ENCODE results near the gene S1PR2. TPM values are rescaled to one million over a fixed set of nuclear protein-coding genes. Genes with fewer than 3 reads are reported as not detected.

S1PR2 gene
- total RNA-seq, 1 donor from 2014 or later: 5.6 TPM

- intact Hi-C loops (cut with micrococcal nuclease): no loop called here
- peaks cover 64% of the 10 kb centered on the region for H3K36me3 Mint-ChIP-seq (ENCODE audit: low read depth)
- POLR2A ChIA-PET: no interaction called here
These were observed 25.4 kb upstream of the S1PR2 start for GRCh38 chr19:10256551-10256950.

GRCh38 chr19:10255358-10255757 lies 24.2 kb upstream of the S1PR2 start:
- peaks cover 64% of the 10 kb centered on the region for H3K36me3 Mint-ChIP-seq (ENCODE audit: low read depth)

More at GRCh38 chr19:10256551-10256950, 25.4 kb upstream of the S1PR2 start:
- TF ChIP-seq CTCF (IDR thresholded peaks at IDR 0.05): no peak
- Mint-ChIP-seq H3K4me1 (peaks cover 19% of the 10 kb centered on the region), H3K4me3 (no peak overlapping the region), H3K9me3 (no peaks in the 10 kb centered on the region), H3K27ac (no peak overlapping the region), H3K27me3 (no peaks in the 10 kb centered on the region)
- CTCF ChIA-PET: interaction anchor here (1.7 kb wide), 1 partner anchor 132 kb away, joined by 7 read pairs; no protein-coding TSS in a partner anchor
- DNase-seq (no peak), ATAC-seq (ENCODE audit: low read depth) (no peak)

GRCh38 chr19:10254244-10254643 lies 23.1 kb upstream of the S1PR2 start:
- ATAC-seq (ENCODE audit: low read depth) (no peak), DNase-seq (no peak)
- CTCF ChIA-PET: no interaction called here
- intact Hi-C loops (cut with micrococcal nuclease): loop anchor here (5.0 kb wide), 2 partner anchors 37 to 227 kb away; no protein-coding TSS in a partner anchor
- Mint-ChIP-seq H3K4me3 (no peak overlapping the region), H3K9me3 (no peaks in the 10 kb centered on the region), H3K27ac (no peak overlapping the region), H3K36me3 (ENCODE audit: low read depth) (peaks cover 59% of the 10 kb centered on the region), H3K27me3 (no peaks in the 10 kb centered on the region), H3K4me1 (peaks cover 25% of the 10 kb centered on the region)
- POLR2A ChIA-PET: interaction anchor here (0.6 kb wide), 1 partner anchor 71 kb away, joined by 7 read pairs; no protein-coding TSS in a partner anchor
- no peak for TF ChIP-seq CTCF (IDR thresholded peaks at IDR 0.05)

More at GRCh38 chr19:10255358-10255757, 24.2 kb upstream of the S1PR2 start:
- ATAC-seq (ENCODE audit: low read depth) (no peak), DNase-seq (no peak)
- CTCF ChIA-PET: interaction anchor here (1.7 kb wide), 1 partner anchor 134 kb away, joined by 7 read pairs; no protein-coding TSS in a partner anchor
- TF ChIP-seq CTCF (IDR thresholded peaks at IDR 0.05): no peak
- POLR2A ChIA-PET: no interaction called here
- H3K4me3 Mint-ChIP-seq: no peak overlapping the region
- H3K27ac Mint-ChIP-seq: no peak overlapping the region
- intact Hi-C loops (cut with micrococcal nuclease): no loop called here
- H3K9me3 Mint-ChIP-seq: no peaks in the 10 kb centered on the region
- peaks cover 24% of the 10 kb centered on the region for H3K4me1 Mint-ChIP-seq
- H3K27me3 Mint-ChIP-seq: no peaks in the 10 kb centered on the region

- no peaks in the 10 kb centered on the region for H3K9me3 Mint-ChIP-seq
- ChIA-PET CTCF (no interaction called here), POLR2A (interaction anchor here (0.6 to 1.9 kb wide), 8 partner anchors 16 to 779 kb away, joined by 3 to 14 read pairs (median 4); partner anchors contain the start of genes DNMT1, ICAM1 and TYK2)
- H3K36me3 Mint-ChIP-seq (ENCODE audit: low read depth): peaks cover 45% of the 10 kb centered on the region
- H3K27ac Mint-ChIP-seq: peak overlapping the region; percentile 96
- DNase-seq (no peak), ATAC-seq (ENCODE audit: low read depth) (no peak)
- H3K27me3 Mint-ChIP-seq: no peaks in the 10 kb centered on the region
- intact Hi-C loops (cut with micrococcal nuclease): loop anchor here (5.0 kb wide), 2 partner anchors 35 to 225 kb away; no protein-coding TSS in a partner anchor
- H3K4me1 Mint-ChIP-seq: peaks cover 31% of the 10 kb centered on the region
- no peak for TF ChIP-seq CTCF (IDR thresholded peaks at IDR 0.05)
- H3K4me3 Mint-ChIP-seq: peak overlapping the region; percentile 98
These were observed 21.6 kb upstream of the S1PR2 start for GRCh38 chr19:10252707-10253106.

GRCh38 chr19:10251792-10252694 lies 20.9 kb upstream of the S1PR2 start, which contains the start of gene MRPL4:
Gene MRPL4, plus strand, starts transcription at chr19:10252214. Its CDS starts 40 bp downstream, at chr19:10252254.
- intact Hi-C loops (cut with micrococcal nuclease): loop anchor here (1.0 to 5.0 kb wide), 4 partner anchors 16 to 225 kb away; no protein-coding TSS in a partner anchor
- peak within 1 kb of the TSS; percentile 98 for H3K4me3 Mint-ChIP-seq
- CTCF ChIA-PET: interaction anchor here (0.6 to 4.4 kb wide), 4 partner anchors 16 to 137 kb away, joined by 4 to 93 read pairs (median 4); partner anchors contain the start of gene S1PR2
- H3K9me3 Mint-ChIP-seq: no peaks in the 10 kb centered on the region
- H3K4me1 Mint-ChIP-seq: peaks cover 33% of the 10 kb centered on the region
- peak within 1 kb of the TSS; percentile 96 for H3K27ac Mint-ChIP-seq
- ATAC-seq (ENCODE audit: low read depth) (peak; percentile 95), DNase-seq (peak; percentile 92)
- POLR2A ChIA-PET: interaction anchor here (0.6 to 1.9 kb wide), 18 partner anchors 14 to 176 kb away, joined by 3 to 14 read pairs (median 4); partner anchors contain the start of genes DNMT1, ICAM1, PPAN and TYK2
- H3K27me3 Mint-ChIP-seq: no peaks in the 10 kb centered on the region
- H3K36me3 Mint-ChIP-seq (ENCODE audit: low read depth): peaks cover 38% of the 10 kb centered on the region
- no peak for TF ChIP-seq CTCF (IDR thresholded peaks at IDR 0.05)
